ENCODE results near the gene STARD6. TPM values are rescaled to one million over a fixed set of nuclear protein-coding genes. Genes with fewer than 3 reads are reported as not detected.

STARD6 gene
- total RNA-seq, 2 donors from 2014 or later: not detected

- Histone ChIP-seq H3K4me3 (no peak overlapping the region), H3K27me3 (no peaks in the 10 kb centered on the region), H3K9me3 (no peaks in the 10 kb centered on the region), H3K9ac (ENCODE audit: low read depth in 2 of 2, low read length in 2 of 2) (no peak overlapping the region), H3K4me1 (no peaks in the 10 kb centered on the region), H3K36me3 (no peaks in the 10 kb centered on the region), H3K27ac (no peak overlapping the region)
- intact Hi-C loops (cut with DNase I): no loop called here
- no peak for DNase-seq
- TF ChIP-seq CTCF (IDR thresholded peaks at IDR 0.05): no peak
Measured at GRCh38 chr18:54359233-54359632, 1.6 kb upstream of the STARD6 start.

- Histone ChIP-seq H3K9me3 (no peaks in the 10 kb centered on the region), H3K27ac (no peak overlapping the region), H3K9ac (ENCODE audit: low read depth in 2 of 2, low read length in 2 of 2) (peak overlapping the region; percentile 74 to 76), H3K4me1 (no peaks in the 10 kb centered on the region), H3K4me3 (peak overlapping the region; percentile 60), H3K27me3 (no peaks in the 10 kb centered on the region), H3K36me3 (no peaks in the 10 kb centered on the region)
- intact Hi-C loops (cut with DNase I): no loop called here
- no peak for TF ChIP-seq CTCF (IDR thresholded peaks at IDR 0.05)
- DNase-seq: no peak
Measured at GRCh38 chr18:54358495-54359040, 910 bp upstream of the STARD6 start.

- H3K27me3 ChIP-seq: no peaks in the 10 kb centered on the region
- H3K4me3 ChIP-seq: peak overlapping the region; percentile 60
- no peaks in the 10 kb centered on the region for H3K36me3 ChIP-seq
- DNase-seq: peak; percentile 18
- no peaks in the 10 kb centered on the region for H3K4me1 ChIP-seq
- intact Hi-C loops (cut with DNase I): no loop called here
- peak overlapping the region; percentile 66 to 76 for H3K9ac ChIP-seq (ENCODE audit: low read depth in 2 of 2, low read length in 2 of 2)
- no peak for TF ChIP-seq CTCF (IDR thresholded peaks at IDR 0.05)
- peak overlapping the region; percentile 44 for H3K27ac ChIP-seq
- H3K9me3 ChIP-seq: no peaks in the 10 kb centered on the region
Measured at GRCh38 chr18:54357082-54357659, 487 bp downstream of the STARD6 start.

- no peaks in the 10 kb centered on the region for H3K4me1 ChIP-seq
- TF ChIP-seq CTCF (IDR thresholded peaks at IDR 0.05): no peak
- intact Hi-C loops (cut with DNase I): no loop called here
- no peaks in the 10 kb centered on the region for H3K36me3 ChIP-seq
- H3K9me3 ChIP-seq: no peaks in the 10 kb centered on the region
- H3K27me3 ChIP-seq: no peaks in the 10 kb centered on the region
- no peak overlapping the region for H3K9ac ChIP-seq (ENCODE audit: low read depth in 2 of 2, low read length in 2 of 2)
- DNase-seq: no peak
- H3K4me3 ChIP-seq: no peak overlapping the region
- H3K27ac ChIP-seq: no peak overlapping the region
Measured at GRCh38 chr18:54351186-54351585, 6.5 kb downstream of the STARD6 start.

GRCh38 chr18:54338230-54338629 is 19.4 kb downstream of the STARD6 start:
- Histone ChIP-seq H3K36me3 (no peaks in the 10 kb centered on the region), H3K9ac (ENCODE audit: low read depth in 2 of 2, low read length in 2 of 2) (no peak overlapping the region), H3K27ac (no peak overlapping the region), H3K27me3 (no peaks in the 10 kb centered on the region), H3K4me3 (no peak overlapping the region), H3K4me1 (no peaks in the 10 kb centered on the region), H3K9me3 (no peaks in the 10 kb centered on the region)
- DNase-seq: no peak
- TF ChIP-seq CTCF (IDR thresholded peaks at IDR 0.05): no peak
- intact Hi-C loops (cut with DNase I): no loop called here
